ENCODE data around the gene KDM2A.

KDM2A gene

GRCh38 chr11:67288452-67289225 is 169.6 kb downstream of the KDM2A start:
- Histone ChIP-seq H3K4me3 (replicated peaks; ENCODE audit: low read depth, low read length) (peak overlapping the region; percentile 91), H3K36me3 (ENCODE audit: control insufficient read depth, insufficient read depth, low read length) (peaks cover 35% of the 10 kb centered on the region), H3K27me3 (replicated peaks; ENCODE audit: control insufficient read depth, insufficient read depth, low read length) (no peaks in the 10 kb centered on the region)
- peak; percentile 94 for DNase-seq (ENCODE audit: extremely low read depth, insufficient read length)
- TF ChIP-seq CTCF (IDR thresholded peaks at IDR 0.05; ENCODE audit: insufficient read depth, low read length, poor library complexity, severe bottlenecking): peak; percentile 15

- DNase-seq (ENCODE audit: extremely low read depth, insufficient read length): no peak
- H3K27me3 ChIP-seq (replicated peaks; ENCODE audit: control insufficient read depth, insufficient read depth, low read length): no peaks in the 10 kb centered on the region
- peaks cover 29% of the 10 kb centered on the region for H3K36me3 ChIP-seq (ENCODE audit: control insufficient read depth, insufficient read depth, low read length)
- H3K4me3 ChIP-seq (replicated peaks; ENCODE audit: low read depth, low read length): peak within 1 kb of the TSS; percentile 91
- no peak for TF ChIP-seq CTCF (IDR thresholded peaks at IDR 0.05; ENCODE audit: insufficient read depth, low read length, poor library complexity, severe bottlenecking)
Measured at GRCh38 chr11:67289226-67289650, 170.2 kb downstream of the KDM2A start, which contains the start of gene ANKRD13D. ANKRD13D (plus strand) TSS chr11:67289303; CDS start chr11:67289461, 158 bp downstream.

GRCh38 chr11:67289651-67290479 is 170.8 kb downstream of the KDM2A start:
- H3K4me3 ChIP-seq (replicated peaks; ENCODE audit: low read depth, low read length): peak overlapping the region; percentile 85
- H3K27me3 ChIP-seq (replicated peaks; ENCODE audit: control insufficient read depth, insufficient read depth, low read length): no peaks in the 10 kb centered on the region
- no peak for TF ChIP-seq CTCF (IDR thresholded peaks at IDR 0.05; ENCODE audit: insufficient read depth, low read length, poor library complexity, severe bottlenecking)
- DNase-seq (ENCODE audit: extremely low read depth, insufficient read length): peak; percentile 21
- H3K36me3 ChIP-seq (ENCODE audit: control insufficient read depth, insufficient read depth, low read length): peaks cover 27% of the 10 kb centered on the region

GRCh38 chr11:67290801-67291200 is 171.7 kb downstream of the KDM2A start:
- H3K36me3 ChIP-seq (ENCODE audit: control insufficient read depth, insufficient read depth, low read length): peaks cover 21% of the 10 kb centered on the region
- no peak overlapping the region for H3K4me3 ChIP-seq (replicated peaks; ENCODE audit: low read depth, low read length)
- H3K27me3 ChIP-seq (replicated peaks; ENCODE audit: control insufficient read depth, insufficient read depth, low read length): no peaks in the 10 kb centered on the region
- DNase-seq (ENCODE audit: extremely low read depth, insufficient read length): no peak
- no peak for TF ChIP-seq CTCF (IDR thresholded peaks at IDR 0.05; ENCODE audit: insufficient read depth, low read length, poor library complexity, severe bottlenecking)

GRCh38 chr11:67291481-67292381 is 172.7 kb downstream of the KDM2A start:
- no peak for TF ChIP-seq CTCF (IDR thresholded peaks at IDR 0.05; ENCODE audit: insufficient read depth, low read length, poor library complexity, severe bottlenecking)
- Histone ChIP-seq H3K36me3 (ENCODE audit: control insufficient read depth, insufficient read depth, low read length) (peaks cover 16% of the 10 kb centered on the region), H3K27me3 (replicated peaks; ENCODE audit: control insufficient read depth, insufficient read depth, low read length) (no peaks in the 10 kb centered on the region), H3K4me3 (replicated peaks; ENCODE audit: low read depth, low read length) (no peak overlapping the region)
- DNase-seq (ENCODE audit: extremely low read depth, insufficient read length): no peak
